Measurements from ENCODE around the gene ATP9A.
"Not testable (repeated sequence)": the region's sequence is repeated elsewhere in the genome, so short reads cannot be mapped to it uniquely, and the experiment has no call there.

ATP9A gene

DNA sequence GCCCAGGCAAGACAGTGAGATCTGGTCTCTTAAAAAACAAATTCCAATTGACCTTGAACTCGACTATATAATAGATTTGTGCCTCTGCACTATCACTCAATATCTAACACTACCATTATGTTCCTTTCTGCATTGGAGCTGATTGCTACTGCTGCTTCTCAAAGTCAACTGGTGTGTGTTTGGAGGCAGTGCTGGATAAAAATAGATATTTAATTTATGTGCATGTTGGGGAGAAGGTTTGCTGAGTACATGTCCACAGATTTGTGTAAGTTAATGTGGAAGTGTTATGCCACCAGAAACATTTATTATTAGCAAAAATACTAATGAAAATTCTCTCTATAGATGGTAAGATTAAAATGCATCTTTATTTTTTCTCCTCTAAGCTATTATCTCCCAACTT, 39.5 kb downstream of the ATP9A start:
- TF ChIP-seq POLR2A (IDR thresholded peaks at IDR 0.05; ENCODE audit: extremely low read depth, insufficient read length), result no peak
- TF ChIP-seq MAX (IDR thresholded peaks at IDR 0.05; ENCODE audit: low read depth, low read length), result no peak
- no peak for TF ChIP-seq MYC (IDR thresholded peaks at IDR 0.05; ENCODE audit: low read depth, low read length)
- TF ChIP-seq CTCF (IDR thresholded peaks at IDR 0.05; ENCODE audit: low read depth, low read length), result no peak
- no peak for DNase-seq (ENCODE audit: low read depth)

DNA sequence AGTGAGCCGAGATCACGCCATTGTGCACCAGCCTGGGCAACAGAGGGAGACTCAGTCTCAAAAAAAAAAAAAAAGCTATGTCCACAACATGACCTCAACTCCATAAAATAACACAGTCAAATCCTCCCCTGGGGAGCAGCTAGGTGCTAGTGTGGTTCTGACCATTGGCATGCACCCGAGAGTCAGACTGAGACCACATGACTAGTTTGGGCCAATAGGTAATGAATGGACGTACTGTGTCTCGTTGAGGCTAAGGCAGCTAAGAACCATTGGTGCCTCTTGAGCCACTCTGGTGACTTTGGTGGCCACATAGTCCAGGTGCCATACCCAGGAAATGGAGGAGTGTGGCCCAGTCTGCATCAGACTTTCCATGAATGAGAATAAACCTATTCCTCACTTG, 40.3 kb downstream of the ATP9A start:
- no peak for DNase-seq (ENCODE audit: low read depth)
- H3K4me3 ChIP-seq (ENCODE audit: low read depth, low read length), result no peak overlapping the region
- TF ChIP-seq MYC (IDR thresholded peaks at IDR 0.05; ENCODE audit: low read depth, low read length), result no peak
- TF ChIP-seq MAX (IDR thresholded peaks at IDR 0.05; ENCODE audit: low read depth, low read length), result no peak
- TF ChIP-seq CTCF (IDR thresholded peaks at IDR 0.05; ENCODE audit: low read depth, low read length), result no peak
- TF ChIP-seq POLR2A (IDR thresholded peaks at IDR 0.05; ENCODE audit: extremely low read depth, insufficient read length), result no peak

More for the DNA sequence above, 39.5 kb downstream of the ATP9A start:
- no peak overlapping the region for H3K4me3 ChIP-seq (ENCODE audit: low read depth, low read length)

GRCh38 chr20:51725584-51726176, 42.5 kb downstream of the ATP9A start:
- TF ChIP-seq CTCF (IDR thresholded peaks at IDR 0.05; ENCODE audit: low read depth, low read length), result no peak
- TF ChIP-seq POLR2A (IDR thresholded peaks at IDR 0.05; ENCODE audit: extremely low read depth, insufficient read length), result no peak
- TF ChIP-seq MAX (IDR thresholded peaks at IDR 0.05; ENCODE audit: low read depth, low read length), result no peak
- TF ChIP-seq MYC (IDR thresholded peaks at IDR 0.05; ENCODE audit: low read depth, low read length), result no peak
- H3K4me3 ChIP-seq (ENCODE audit: low read depth, low read length), result no peak overlapping the region
- DNase-seq (ENCODE audit: low read depth), result no peak

- DNase-seq (ENCODE audit: low read depth); H3K4me3 ChIP-seq (ENCODE audit: low read depth, low read length): not testable (repeated sequence)
These were observed 45.2 kb downstream of the ATP9A start for GRCh38 chr20:51723026-51723425.

- H3K4me3 ChIP-seq (ENCODE audit: low read depth, low read length); DNase-seq (ENCODE audit: low read depth): not testable (repeated sequence)
These were observed 45.9 kb downstream of the ATP9A start for GRCh38 chr20:51722246-51722645.

DNA sequence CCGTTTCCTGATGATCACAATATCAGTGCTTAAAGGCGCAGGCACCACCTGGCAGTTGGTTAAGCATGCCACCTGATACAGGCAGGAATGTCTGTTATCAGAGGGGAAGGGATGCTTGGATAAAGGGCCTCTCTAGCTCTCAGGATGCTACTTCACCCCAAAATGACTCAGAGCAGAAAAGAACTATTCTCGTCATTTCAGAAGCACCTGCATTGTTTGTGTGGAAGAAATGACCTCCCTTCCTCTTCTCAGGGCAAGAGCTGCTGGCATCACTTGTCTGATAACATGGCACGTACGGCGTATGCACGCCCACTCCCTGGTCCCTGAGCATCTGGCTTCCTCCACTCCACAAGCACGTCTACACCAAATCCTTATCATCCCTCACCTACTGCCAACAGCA, 47.3 kb downstream of the ATP9A start:
- no peak for TF ChIP-seq CTCF (IDR thresholded peaks at IDR 0.05; ENCODE audit: low read depth, low read length)
- no peak for TF ChIP-seq MYC (IDR thresholded peaks at IDR 0.05; ENCODE audit: low read depth, low read length)
- no peak for TF ChIP-seq POLR2A (IDR thresholded peaks at IDR 0.05; ENCODE audit: extremely low read depth, insufficient read length)
- no peak for TF ChIP-seq MAX (IDR thresholded peaks at IDR 0.05; ENCODE audit: low read depth, low read length)
- no peak for DNase-seq (ENCODE audit: low read depth)
- H3K4me3 ChIP-seq (ENCODE audit: low read depth, low read length), result no peak overlapping the region

- no peak for DNase-seq (ENCODE audit: low read depth)
- no peak overlapping the region for H3K4me3 ChIP-seq (ENCODE audit: low read depth, low read length)
- TF ChIP-seq MAX (IDR thresholded peaks at IDR 0.05; ENCODE audit: low read depth, low read length) (no peak), CTCF (IDR thresholded peaks at IDR 0.05; ENCODE audit: low read depth, low read length) (no peak), MYC (IDR thresholded peaks at IDR 0.05; ENCODE audit: low read depth, low read length) (no peak), POLR2A (IDR thresholded peaks at IDR 0.05; ENCODE audit: extremely low read depth, insufficient read length) (no peak)
These were observed 47.8 kb downstream of the ATP9A start for GRCh38 chr20:51720384-51720783.
